ENCODE data around the gene TNS3. TPM values are rescaled to one million over a fixed set of nuclear protein-coding genes. Genes with fewer than 3 reads are reported as not detected.

Gene TNS3
- total and polyA plus RNA-seq, 10 of the 15 experiments (the other 5 are each of a cell fraction or from before 2014, with no cell fraction given) = 0.27 to 2.7 (median 0.79) TPM

DNA sequence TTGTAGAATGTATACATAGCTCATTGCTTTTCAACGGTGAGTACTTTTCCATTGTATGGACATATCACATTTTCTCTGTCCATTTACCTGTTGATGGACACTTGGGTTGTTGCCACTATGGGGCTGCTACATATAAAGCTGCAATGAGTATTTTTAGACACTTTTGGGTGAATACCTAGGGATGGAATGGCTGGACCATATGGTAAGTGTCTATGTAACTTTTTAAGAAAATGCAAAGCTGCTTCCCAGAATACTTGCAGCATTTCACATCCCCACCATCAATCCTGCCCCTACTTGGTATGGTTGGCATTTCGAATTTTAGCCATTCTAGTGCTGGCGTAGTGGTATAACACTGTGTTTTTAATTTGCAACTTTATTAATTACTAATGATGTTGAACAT lies 274.6 kb downstream of the TNS3 start (continued):
- TF ChIP-seq CBX5 (IDR thresholded peaks at IDR 0.05; ENCODE audit: low read depth) (no peak), STAT1 (conservative IDR thresholded peaks at IDR 0.05) (no peak), HCFC1 (IDR thresholded peaks at IDR 0.05; ENCODE audit: low read length) (no peak), ZNF384 (IDR thresholded peaks at IDR 0.05; ENCODE audit: borderline replicate concordance, low read depth, low read length) (no peak), WRNIP1 (IDR thresholded peaks at IDR 0.05; ENCODE audit: borderline replicate concordance, low read depth, low read length) (no peak), MEF2A (IDR thresholded peaks at IDR 0.05; ENCODE audit: insufficient read depth, low read depth, low read length) (no peak), SUZ12 (IDR thresholded peaks at IDR 0.05; ENCODE audit: unreplicated experiment) (no peak), BACH1 (IDR thresholded peaks at IDR 0.05; ENCODE audit: borderline replicate concordance) (no peak)
- TF ChIP-seq, protein P1, sequence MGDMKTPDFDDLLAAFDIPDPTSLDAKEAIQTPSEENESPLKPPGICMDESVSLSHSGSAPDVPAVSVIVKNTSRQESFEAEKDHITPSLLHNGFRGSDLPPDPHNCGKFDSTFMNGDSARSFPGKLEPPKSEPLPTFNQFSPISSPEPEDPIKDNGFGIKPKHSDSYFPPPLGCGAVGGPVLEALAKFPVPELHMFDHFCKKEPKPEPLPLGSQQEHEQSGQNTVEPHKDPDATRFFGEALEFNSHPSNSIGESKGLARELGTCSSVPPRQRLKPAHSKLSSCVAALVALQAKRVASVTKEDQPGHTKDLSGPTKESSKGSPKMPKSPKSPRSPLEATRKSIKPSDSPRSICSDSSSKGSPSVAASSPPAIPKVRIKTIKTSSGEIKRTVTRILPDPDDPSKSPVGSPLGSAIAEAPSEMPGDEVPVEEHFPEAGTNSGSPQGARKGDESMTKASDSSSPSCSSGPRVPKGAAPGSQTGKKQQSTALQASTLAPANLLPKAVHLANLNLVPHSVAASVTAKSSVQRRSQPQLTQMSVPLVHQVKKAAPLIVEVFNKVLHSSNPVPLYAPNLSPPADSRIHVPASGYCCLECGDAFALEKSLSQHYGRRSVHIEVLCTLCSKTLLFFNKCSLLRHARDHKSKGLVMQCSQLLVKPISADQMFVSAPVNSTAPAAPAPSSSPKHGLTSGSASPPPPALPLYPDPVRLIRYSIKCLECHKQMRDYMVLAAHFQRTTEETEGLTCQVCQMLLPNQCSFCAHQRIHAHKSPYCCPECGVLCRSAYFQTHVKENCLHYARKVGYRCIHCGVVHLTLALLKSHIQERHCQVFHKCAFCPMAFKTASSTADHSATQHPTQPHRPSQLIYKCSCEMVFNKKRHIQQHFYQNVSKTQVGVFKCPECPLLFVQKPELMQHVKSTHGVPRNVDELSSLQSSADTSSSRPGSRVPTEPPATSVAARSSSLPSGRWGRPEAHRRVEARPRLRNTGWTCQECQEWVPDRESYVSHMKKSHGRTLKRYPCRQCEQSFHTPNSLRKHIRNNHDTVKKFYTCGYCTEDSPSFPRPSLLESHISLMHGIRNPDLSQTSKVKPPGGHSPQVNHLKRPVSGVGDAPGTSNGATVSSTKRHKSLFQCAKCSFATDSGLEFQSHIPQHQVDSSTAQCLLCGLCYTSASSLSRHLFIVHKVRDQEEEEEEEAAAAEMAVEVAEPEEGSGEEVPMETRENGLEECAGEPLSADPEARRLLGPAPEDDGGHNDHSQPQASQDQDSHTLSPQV (IDR thresholded peaks at IDR 0.05) = no peak

All from GM12878 (cell line).